KMS-11 (cell line): ENCODE data around the gene MIER3.

ENCODE experiments used
- H2AFZ ChIP-seq: fragments of 200-600 bp; sonication (generic); 2 replicates; pipeline ENCODE4 v1.6.1; 2016; ENCODE audit warnings: antibody characterized with exemption, mixed run types, low read depth
- H3K27ac ChIP-seq: fragments of 200-600 bp; sonication (generic); 2 replicates; pipeline ENCODE4 v1.6.1; 2016; ENCODE audit warnings: mild to moderate bottlenecking, mixed run types
- H3K27me3 ChIP-seq: fragments of 200-600 bp; sonication (generic); 2 replicates; pipeline ENCODE4 v1.6.1; 2017; ENCODE audit warnings: mild to moderate bottlenecking, low read depth, mixed run types, moderate library complexity; ENCODE audit not compliant: insufficient read depth
- H3K36me3 ChIP-seq: fragments of 200-600 bp; sonication (generic); 2 replicates; pipeline ENCODE4 v1.6.1; 2017; ENCODE audit warnings: mild to moderate bottlenecking, mixed run types; ENCODE audit not compliant: insufficient read depth
- H3K4me1 ChIP-seq: fragments of 200-600 bp; sonication (generic); 2 replicates; pipeline ENCODE4 v1.6.1; 2016; ENCODE audit warnings: mild to moderate bottlenecking, low read depth, mixed run types; ENCODE audit not compliant: poor library complexity, severe bottlenecking
- H3K4me2 ChIP-seq: fragments of 200-600 bp; sonication (generic); 2 replicates; pipeline ENCODE4 v1.7.0; 2016; ENCODE audit warnings: mild to moderate bottlenecking, mixed run types
- H3K4me3 ChIP-seq: fragments of 200-600 bp; sonication (generic); IDR thresholded peaks from 2 replicates; pipeline ENCODE4 v1.6.1; 2017; ENCODE audit warnings: low read depth, low read length, mixed read lengths; ENCODE audit not compliant: insufficient read depth
- H3K79me2 ChIP-seq: fragments of 200-600 bp; sonication (generic); 2 replicates; pipeline ENCODE4 v1.6.1; 2016; ENCODE audit warnings: low read depth, mixed run types; ENCODE audit not compliant: insufficient read depth
- H3K9ac ChIP-seq: fragments of 200-600 bp; sonication (generic); 2 replicates; pipeline ENCODE4 v1.6.1; 2016; ENCODE audit warnings: mild to moderate bottlenecking, mixed run types
- H4K20me1 ChIP-seq: fragments of 200-600 bp; sonication (generic); 2 replicates; pipeline ENCODE4 v1.6.1; 2016; ENCODE audit warnings: mild to moderate bottlenecking, mixed run types; ENCODE audit not compliant: insufficient read depth
- TF ChIP-seq, protein P1 (sequence below): fragments of 200-600 bp; sonication (generic); conservative IDR thresholded peaks from 2 replicates; pipeline ENCODE4 v1.6.1; 2017; ENCODE audit warnings: low read depth, mild to moderate bottlenecking, antibody characterized with exemption, low read length, moderate library complexity, mixed read lengths

The MIER3 gene

DNA sequence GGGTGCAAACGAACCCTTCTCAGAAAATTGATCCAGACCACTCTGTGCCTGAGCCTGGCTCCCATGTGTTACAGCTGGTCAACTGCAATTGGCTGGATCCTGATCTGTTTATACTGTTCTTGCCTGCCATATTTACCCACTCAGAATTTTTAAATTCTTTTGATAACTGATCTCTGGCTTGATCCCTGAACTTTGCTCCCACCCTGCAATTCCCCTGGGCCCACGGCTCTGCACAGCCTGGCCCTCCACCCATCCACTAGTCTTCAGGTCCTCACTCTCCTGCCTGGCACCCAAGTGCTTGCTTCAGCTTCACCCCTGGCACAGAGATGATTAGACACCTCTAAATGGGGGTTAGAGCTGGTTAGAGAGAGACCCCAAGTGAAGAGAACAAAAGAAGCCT, 25.9 kb upstream of the MIER3 start:
- Histone ChIP-seq H3K4me2 (no peak overlapping the region), H3K4me1 (no peaks in the 10 kb centered on the region), H2AFZ (no peak overlapping the region), H3K27me3 (no peaks in the 10 kb centered on the region), H3K36me3 (no peaks in the 10 kb centered on the region), H3K4me3 (no peak overlapping the region), H3K27ac (no peak overlapping the region), H3K9ac (no peak overlapping the region), H3K79me2 (no peaks in the 10 kb centered on the region), H4K20me1 (no peaks in the 10 kb centered on the region)
- TF ChIP-seq, protein P1, sequence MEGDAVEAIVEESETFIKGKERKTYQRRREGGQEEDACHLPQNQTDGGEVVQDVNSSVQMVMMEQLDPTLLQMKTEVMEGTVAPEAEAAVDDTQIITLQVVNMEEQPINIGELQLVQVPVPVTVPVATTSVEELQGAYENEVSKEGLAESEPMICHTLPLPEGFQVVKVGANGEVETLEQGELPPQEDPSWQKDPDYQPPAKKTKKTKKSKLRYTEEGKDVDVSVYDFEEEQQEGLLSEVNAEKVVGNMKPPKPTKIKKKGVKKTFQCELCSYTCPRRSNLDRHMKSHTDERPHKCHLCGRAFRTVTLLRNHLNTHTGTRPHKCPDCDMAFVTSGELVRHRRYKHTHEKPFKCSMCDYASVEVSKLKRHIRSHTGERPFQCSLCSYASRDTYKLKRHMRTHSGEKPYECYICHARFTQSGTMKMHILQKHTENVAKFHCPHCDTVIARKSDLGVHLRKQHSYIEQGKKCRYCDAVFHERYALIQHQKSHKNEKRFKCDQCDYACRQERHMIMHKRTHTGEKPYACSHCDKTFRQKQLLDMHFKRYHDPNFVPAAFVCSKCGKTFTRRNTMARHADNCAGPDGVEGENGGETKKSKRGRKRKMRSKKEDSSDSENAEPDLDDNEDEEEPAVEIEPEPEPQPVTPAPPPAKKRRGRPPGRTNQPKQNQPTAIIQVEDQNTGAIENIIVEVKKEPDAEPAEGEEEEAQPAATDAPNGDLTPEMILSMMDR: no peak

DNA sequence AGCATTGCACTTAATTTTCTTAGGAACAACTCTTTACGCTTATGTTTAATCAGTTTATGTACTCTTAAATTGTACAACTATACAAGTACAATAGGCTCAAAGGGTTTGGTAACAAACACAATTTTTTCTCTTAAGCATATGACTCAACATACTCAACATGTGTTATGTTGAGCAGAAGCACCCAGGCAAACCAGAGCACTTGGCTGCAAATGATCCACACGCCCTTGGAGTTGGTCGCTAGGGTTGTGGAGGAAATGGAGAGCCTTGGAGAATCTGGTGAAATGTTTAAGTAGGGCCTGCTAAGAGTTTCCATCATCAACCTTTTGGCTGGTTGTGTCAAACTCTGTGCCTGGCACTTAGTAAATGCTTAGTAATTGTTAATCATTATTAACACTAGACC, 25.1 kb upstream of the MIER3 start:
- TF ChIP-seq, protein P1: no peak
- no peak overlapping the region for H3K27ac ChIP-seq
- H3K36me3 ChIP-seq: no peaks in the 10 kb centered on the region
- no peaks in the 10 kb centered on the region for H3K79me2 ChIP-seq
- H3K4me3 ChIP-seq: no peak overlapping the region
- H3K9ac ChIP-seq: no peak overlapping the region
- no peak overlapping the region for H3K4me2 ChIP-seq
- H3K27me3 ChIP-seq: no peaks in the 10 kb centered on the region
- no peaks in the 10 kb centered on the region for H4K20me1 ChIP-seq
- H2AFZ ChIP-seq: no peak overlapping the region
- H3K4me1 ChIP-seq: no peaks in the 10 kb centered on the region

DNA sequence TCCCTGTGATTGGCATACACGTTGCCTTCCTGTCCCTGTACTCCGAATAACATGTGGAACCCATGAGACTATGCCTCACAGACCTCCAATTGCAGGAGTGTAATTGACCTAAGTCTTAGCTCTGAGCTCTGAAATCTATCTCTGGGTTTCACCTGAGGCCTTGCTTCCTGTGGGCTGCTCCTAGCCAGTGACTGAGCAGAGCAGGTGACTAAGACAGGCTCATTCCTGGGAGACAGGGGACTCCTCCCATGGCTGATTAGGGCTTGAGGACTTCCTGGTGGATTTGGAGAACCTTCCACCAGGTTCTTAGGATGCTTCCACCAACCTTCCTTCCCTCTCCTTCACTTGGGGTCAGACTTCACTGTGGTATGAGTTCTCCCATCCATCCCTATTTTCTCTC, 22.3 kb upstream of the MIER3 start:
- Histone ChIP-seq H3K4me2 (no peak overlapping the region), H4K20me1 (no peaks in the 10 kb centered on the region), H3K27me3 (no peaks in the 10 kb centered on the region), H2AFZ (no peak overlapping the region), H3K27ac (no peak overlapping the region), H3K36me3 (no peaks in the 10 kb centered on the region), H3K9ac (no peak overlapping the region), H3K4me3 (no peak overlapping the region), H3K4me1 (no peaks in the 10 kb centered on the region), H3K79me2 (no peaks in the 10 kb centered on the region)
- TF ChIP-seq, protein P1: no peak

DNA sequence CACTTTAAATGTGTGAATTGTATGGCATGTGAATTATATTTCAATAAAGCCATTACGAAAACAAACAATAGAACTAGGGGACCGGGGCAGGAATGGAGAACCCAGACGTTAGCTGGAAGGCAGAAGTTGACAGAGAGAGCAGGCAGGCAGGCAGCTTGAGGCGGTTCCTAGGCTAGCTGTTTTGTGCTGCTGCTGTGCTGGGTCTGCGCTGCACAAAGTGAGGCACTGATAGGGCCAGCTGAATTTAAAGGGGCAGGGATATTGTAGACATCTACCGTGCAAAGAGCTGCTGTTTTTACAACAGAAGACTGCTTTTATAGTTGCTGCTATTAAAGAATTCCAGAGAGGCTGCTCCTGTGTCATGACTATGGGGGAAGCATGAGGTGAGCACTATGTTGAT, 21.6 kb upstream of the MIER3 start:
- Histone ChIP-seq H3K4me2 (no peak overlapping the region), H3K4me1 (no peaks in the 10 kb centered on the region), H4K20me1 (no peaks in the 10 kb centered on the region), H2AFZ (no peak overlapping the region), H3K9ac (no peak overlapping the region), H3K79me2 (no peaks in the 10 kb centered on the region), H3K36me3 (no peaks in the 10 kb centered on the region), H3K27me3 (no peaks in the 10 kb centered on the region), H3K27ac (no peak overlapping the region), H3K4me3 (no peak overlapping the region)
- TF ChIP-seq, protein P1: no peak

DNA sequence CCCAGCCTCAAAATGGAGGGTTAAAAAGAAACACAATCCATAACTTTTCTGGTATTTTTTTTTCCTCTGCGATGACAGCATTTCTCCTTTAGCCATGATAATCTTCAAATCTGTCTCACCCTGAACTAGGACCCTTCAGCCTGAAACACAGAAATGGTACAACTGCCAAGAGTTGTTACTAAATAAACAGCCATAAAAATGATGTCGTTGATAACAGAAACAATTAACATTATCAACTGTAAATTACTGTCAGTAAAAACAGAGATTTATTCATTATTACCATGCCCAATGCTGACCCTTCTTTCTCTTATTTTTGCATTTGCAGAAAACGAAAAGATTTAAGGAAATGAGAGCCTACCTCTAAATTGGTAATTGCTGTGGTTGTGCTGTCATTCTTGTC, 19.4 kb upstream of the MIER3 start:
- H3K27ac ChIP-seq: no peak overlapping the region
- H3K79me2 ChIP-seq: no peaks in the 10 kb centered on the region
- H2AFZ ChIP-seq: no peak overlapping the region
- no peaks in the 10 kb centered on the region for H4K20me1 ChIP-seq
- TF ChIP-seq, protein P1: no peak
- H3K4me2 ChIP-seq: no peak overlapping the region
- H3K4me3 ChIP-seq: no peak overlapping the region
- no peaks in the 10 kb centered on the region for H3K36me3 ChIP-seq
- no peaks in the 10 kb centered on the region for H3K27me3 ChIP-seq
- no peaks in the 10 kb centered on the region for H3K4me1 ChIP-seq
- no peak overlapping the region for H3K9ac ChIP-seq
